Effector memory CD4-positive, alpha-beta T cell (primary cell): ENCODE data around the gene ZBED1.
"Not testable (repeated sequence)": the region's sequence is repeated elsewhere in the genome, so short reads cannot be mapped to it uniquely, and the experiment has no call there.

Source experiments
- DNase-seq, 3 donors: peaks; one replicate each; pipeline ENCODE4 v3.0.0-alpha.2; 2020
- H3K27ac ChIP-seq: 2 replicates; pipeline ENCODE4 v1.7.0; 2013; ENCODE audit warnings: mild to moderate bottlenecking, low read length, moderate library complexity; ENCODE audit not compliant: insufficient read depth, poor library complexity, severe bottlenecking
- H3K27me3 ChIP-seq: replicated peaks from 2 replicates; pipeline ENCODE4 v1.7.0; 2013; ENCODE audit warnings: mild to moderate bottlenecking, low read length; ENCODE audit not compliant: insufficient read depth, control insufficient read depth, poor library complexity, severe bottlenecking
- H3K36me3 ChIP-seq: 2 replicates; pipeline ENCODE4 v1.7.0; 2013; ENCODE audit warnings: mild to moderate bottlenecking, low read length, moderate library complexity; ENCODE audit not compliant: control insufficient read depth, insufficient read depth
- H3K4me1 ChIP-seq: 2 replicates; pipeline ENCODE4 v1.7.0; 2013; ENCODE audit warnings: low read length, mild to moderate bottlenecking; ENCODE audit not compliant: control insufficient read depth, insufficient read depth, poor library complexity, severe bottlenecking
- H3K4me3 ChIP-seq: 2 replicates; pipeline ENCODE4 v1.7.0; 2013; ENCODE audit warnings: low read length, low read depth, mild to moderate bottlenecking; ENCODE audit not compliant: insufficient read depth, poor library complexity, severe bottlenecking
- H3K9me3 ChIP-seq: 2 replicates; pipeline ENCODE4 v1.7.0; 2013; ENCODE audit warnings: mild to moderate bottlenecking, low read length, moderate library complexity; ENCODE audit not compliant: control insufficient read depth

The ZBED1 gene

DNA sequence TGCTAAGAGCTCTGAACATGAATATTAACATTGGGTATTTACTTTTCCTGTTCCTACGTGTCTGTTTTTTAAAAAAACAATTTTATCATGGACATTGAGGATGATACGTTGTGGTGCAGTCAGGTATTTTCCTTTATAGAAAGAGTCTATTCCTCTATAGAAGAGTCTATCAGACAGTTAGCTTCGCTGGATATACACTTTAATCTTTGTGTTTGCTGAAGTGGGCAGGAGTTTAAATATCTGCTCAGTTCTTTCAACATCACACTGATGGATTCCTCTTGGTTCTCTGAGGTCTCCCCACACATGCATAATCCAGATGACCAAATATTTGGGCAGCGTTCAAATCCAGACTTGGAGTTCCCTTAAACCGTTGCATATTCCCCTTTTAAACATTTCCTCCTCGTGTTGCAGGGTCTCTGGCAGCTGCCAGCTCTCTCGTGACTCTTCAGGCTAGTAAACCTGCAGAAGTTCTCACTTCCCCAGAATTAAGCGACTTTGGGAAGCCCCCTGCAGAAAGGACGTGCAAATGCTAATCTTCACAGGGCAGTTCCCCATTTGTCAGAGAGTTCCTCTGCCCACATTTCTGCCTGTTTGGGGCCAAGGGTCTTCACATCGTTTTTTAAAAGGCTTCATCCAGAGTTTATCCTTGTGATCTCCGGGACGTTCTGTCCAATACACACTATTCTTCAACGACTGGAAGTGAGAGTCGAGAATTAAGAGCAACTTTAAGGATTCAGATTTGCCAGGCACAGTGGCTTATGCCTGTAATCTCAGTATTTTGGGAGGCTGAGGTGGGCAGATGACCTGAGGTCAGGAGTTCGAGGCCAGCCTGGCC, 20.5 kb upstream of the ZBED1 start:
- Histone ChIP-seq H3K9me3 (no peaks in the 10 kb centered on the region), H3K27ac (no peak overlapping the region)

GRCh38 chrX:2520539-2520938, 19.8 kb upstream of the ZBED1 start:
- Histone ChIP-seq H3K36me3 (no peaks in the 10 kb centered on the region), H3K4me3 (no peak overlapping the region), H3K4me1 (no peaks in the 10 kb centered on the region), H3K27ac (no peak overlapping the region), H3K27me3 (no peaks in the 10 kb centered on the region), H3K9me3 (no peaks in the 10 kb centered on the region)
- DNase-seq = no peak

More for the DNA sequence above, 20.5 kb upstream of the ZBED1 start:
- H3K4me1 ChIP-seq = no peaks in the 10 kb centered on the region
- H3K4me3 ChIP-seq = no peak overlapping the region
- no peaks in the 10 kb centered on the region for H3K27me3 ChIP-seq
- no peak for DNase-seq
- no peaks in the 10 kb centered on the region for H3K36me3 ChIP-seq

DNA sequence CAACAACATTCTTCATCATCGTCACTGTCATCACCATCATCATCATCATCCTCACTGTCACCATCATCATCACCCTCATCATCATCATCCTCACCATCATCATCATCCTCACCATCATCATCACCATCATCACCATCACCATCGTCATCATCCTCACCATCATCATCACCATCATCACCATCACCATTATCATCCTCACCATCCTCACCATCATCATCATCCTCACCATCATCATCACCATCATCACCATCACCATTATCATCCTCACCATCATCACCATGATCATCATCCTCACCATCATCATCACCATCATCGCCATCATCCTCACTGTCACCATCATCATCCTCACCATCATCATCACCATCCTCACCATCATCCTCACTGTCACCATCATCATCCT, 18.9 kb upstream of the ZBED1 start:
- not testable (repeated sequence) for DNase-seq, H3K36me3 ChIP-seq, H3K4me1 ChIP-seq, H3K27me3 ChIP-seq, H3K4me3 ChIP-seq, H3K9me3 ChIP-seq, H3K27ac ChIP-seq

GRCh38 chrX:2517055-2517454, 16.3 kb upstream of the ZBED1 start:
- no peaks in the 10 kb centered on the region for H3K9me3 ChIP-seq
- no peaks in the 10 kb centered on the region for H3K27me3 ChIP-seq
- no peak overlapping the region for H3K4me3 ChIP-seq
- DNase-seq = no peak
- no peaks in the 10 kb centered on the region for H3K36me3 ChIP-seq
- H3K27ac ChIP-seq = no peak overlapping the region
- peaks cover 2% of the 10 kb centered on the region for H3K4me1 ChIP-seq

DNA sequence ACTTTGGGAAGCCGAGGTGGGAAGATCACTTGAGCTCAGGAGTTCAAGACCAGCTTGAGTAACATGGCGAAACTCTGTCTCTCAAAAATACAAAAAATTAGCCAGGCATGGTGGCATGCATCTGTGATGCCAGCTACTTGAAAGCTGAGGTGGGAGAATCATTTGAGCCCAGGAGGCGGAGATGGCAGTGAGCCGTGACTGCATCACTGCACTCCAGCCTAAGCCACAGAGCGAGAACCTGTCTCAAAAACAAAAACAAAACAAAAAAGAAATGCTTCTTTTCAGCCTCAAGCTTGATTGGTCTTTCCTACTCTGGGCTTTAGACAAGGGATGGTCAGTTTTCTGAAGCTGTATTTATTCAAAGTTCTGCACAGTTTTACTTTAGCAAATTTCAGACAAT, 15.8 kb upstream of the ZBED1 start:
- peaks cover 2% of the 10 kb centered on the region for H3K4me1 ChIP-seq
- no peak for DNase-seq
- H3K27me3 ChIP-seq = no peaks in the 10 kb centered on the region
- no peak overlapping the region for H3K27ac ChIP-seq
- no peaks in the 10 kb centered on the region for H3K9me3 ChIP-seq
- no peak overlapping the region for H3K4me3 ChIP-seq
- H3K36me3 ChIP-seq = no peaks in the 10 kb centered on the region

DNA sequence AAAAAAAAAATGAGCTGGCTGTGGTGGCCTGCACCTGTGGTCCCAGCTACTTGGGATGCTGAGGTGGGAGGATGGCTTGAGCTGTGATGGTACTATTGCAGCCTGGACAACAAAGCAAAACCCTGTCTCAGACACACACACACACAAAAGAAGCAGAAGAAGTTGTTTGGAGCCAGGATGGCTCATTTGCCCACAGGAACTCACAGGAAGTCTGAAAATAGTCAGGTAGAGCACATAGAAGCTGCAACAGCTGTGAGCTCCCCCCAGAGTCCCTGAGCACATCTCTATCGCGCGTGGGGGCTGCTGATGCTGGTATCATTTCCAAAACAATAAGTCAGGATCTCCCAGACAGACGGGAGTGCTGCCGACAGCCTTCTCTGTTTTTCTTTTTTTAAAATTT, 13.4 kb upstream of the ZBED1 start:
- Histone ChIP-seq H3K27me3 (no peaks in the 10 kb centered on the region), H3K9me3 (no peaks in the 10 kb centered on the region), H3K27ac (no peak overlapping the region), H3K36me3 (no peaks in the 10 kb centered on the region), H3K4me1 (peaks cover 2% of the 10 kb centered on the region), H3K4me3 (no peak overlapping the region)
- DNase-seq = no peak

- H3K4me3 ChIP-seq = no peak overlapping the region
These were observed 12.4 kb upstream of the ZBED1 start for GRCh38 chrX:2513121-2513664.

GRCh38 chrX:2512501-2512900, 11.7 kb upstream of the ZBED1 start:
- Histone ChIP-seq H3K4me3 (no peak overlapping the region), H3K36me3 (no peaks in the 10 kb centered on the region), H3K27me3 (no peaks in the 10 kb centered on the region), H3K9me3 (no peaks in the 10 kb centered on the region), H3K27ac (no peak overlapping the region), H3K4me1 (peaks cover 2% of the 10 kb centered on the region)
- DNase-seq = no peak

More at GRCh38 chrX:2513121-2513664, 12.4 kb upstream of the ZBED1 start:
- H3K36me3 ChIP-seq = no peaks in the 10 kb centered on the region
- DNase-seq = no peak
- H3K27me3 ChIP-seq = no peaks in the 10 kb centered on the region
- H3K4me1 ChIP-seq = peaks cover 2% of the 10 kb centered on the region
- no peaks in the 10 kb centered on the region for H3K9me3 ChIP-seq
- H3K27ac ChIP-seq = no peak overlapping the region

DNA sequence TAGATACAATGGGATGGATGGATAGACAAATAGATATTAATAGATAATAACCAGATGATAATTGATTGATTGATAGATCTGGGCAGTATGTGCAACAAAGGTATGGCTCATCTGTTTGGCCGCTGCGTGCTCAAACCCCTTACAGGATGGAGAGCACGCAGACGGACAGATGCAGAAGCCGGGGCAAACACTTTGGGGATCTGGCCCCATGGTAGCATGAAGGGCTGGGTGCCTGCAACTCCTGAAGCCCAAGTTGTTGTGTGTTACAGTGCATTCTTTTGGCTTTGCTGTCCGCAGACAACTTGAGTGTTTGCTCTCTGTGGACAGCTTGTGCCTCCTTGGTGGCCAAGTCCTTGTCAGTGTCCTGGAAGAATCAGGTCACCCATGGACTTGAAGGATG, 10.6 kb upstream of the ZBED1 start:
- Histone ChIP-seq H3K9me3 (no peaks in the 10 kb centered on the region), H3K36me3 (no peaks in the 10 kb centered on the region), H3K4me3 (no peak overlapping the region), H3K27me3 (no peaks in the 10 kb centered on the region), H3K27ac (no peak overlapping the region), H3K4me1 (peaks cover 2% of the 10 kb centered on the region)
- no peak for DNase-seq

DNA sequence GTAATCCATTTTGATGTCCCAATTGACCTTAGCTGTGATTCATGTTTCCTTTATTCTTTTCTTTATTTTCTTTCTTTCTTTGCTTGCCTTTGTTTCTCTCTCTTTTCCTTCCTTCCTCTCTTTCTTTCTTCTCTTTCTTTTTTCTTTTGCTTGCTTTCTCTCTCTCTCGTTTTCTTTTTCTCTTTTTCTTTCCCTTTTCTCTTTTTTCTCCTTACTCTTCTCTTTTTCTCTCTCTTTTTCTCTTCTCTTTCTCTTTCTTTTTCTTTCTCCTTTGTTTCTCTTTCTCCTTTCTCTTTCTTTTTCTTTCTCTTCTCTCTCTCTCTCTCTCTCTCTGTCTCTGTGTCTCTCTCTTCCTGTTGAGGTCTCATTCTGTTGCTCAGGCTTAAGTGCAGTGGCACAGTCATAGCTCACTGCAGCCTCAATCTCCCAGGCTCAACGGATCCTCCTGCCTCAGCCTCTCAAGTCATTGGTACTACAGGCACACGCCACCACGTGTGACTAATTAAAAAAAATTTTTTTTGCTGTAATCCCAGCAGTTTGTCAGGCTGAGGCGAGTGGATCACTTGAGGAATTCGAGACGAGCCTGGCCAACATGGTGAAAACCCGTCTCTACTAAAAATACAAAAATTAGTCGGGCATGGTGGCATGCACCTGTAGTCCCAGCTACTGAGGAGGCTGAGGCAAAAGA, 8.0 kb upstream of the ZBED1 start:
- no peak for DNase-seq
- Histone ChIP-seq H3K9me3 (no peaks in the 10 kb centered on the region), H3K27me3 (no peaks in the 10 kb centered on the region), H3K36me3 (no peaks in the 10 kb centered on the region), H3K4me1 (no peaks in the 10 kb centered on the region), H3K4me3 (no peak overlapping the region), H3K27ac (no peak overlapping the region)
